Stomach (tissue), 4 donors: ENCODE results near the gene ADD1.

Source experiments
- POLR2A ChIP-seq, 4 donors: fragments of 450-650 bp; IDR thresholded peaks; one replicate each; pipeline ENCODE4 v1.6.1; 2016; ENCODE audit warnings: antibody characterized with exemption in 4 of 4, control low read depth in 2 of 4, mild to moderate bottlenecking in 1 of 4, moderate library complexity in 1 of 4
- TF ChIP-seq, protein P1 (sequence below), 7 experiments: fragments of 450-650 bp in 4 of 7; fragments of 200-600 bp in 3 of 7; sonication (generic) in 3 of 7; IDR thresholded peaks; one replicate each; pipeline ENCODE4 v1.5.1; 2016 to 2019; ENCODE audit warnings: antibody characterized with exemption in 7 of 7, control low read depth in 2 of 7, mild to moderate bottlenecking in 1 of 7

DNA sequence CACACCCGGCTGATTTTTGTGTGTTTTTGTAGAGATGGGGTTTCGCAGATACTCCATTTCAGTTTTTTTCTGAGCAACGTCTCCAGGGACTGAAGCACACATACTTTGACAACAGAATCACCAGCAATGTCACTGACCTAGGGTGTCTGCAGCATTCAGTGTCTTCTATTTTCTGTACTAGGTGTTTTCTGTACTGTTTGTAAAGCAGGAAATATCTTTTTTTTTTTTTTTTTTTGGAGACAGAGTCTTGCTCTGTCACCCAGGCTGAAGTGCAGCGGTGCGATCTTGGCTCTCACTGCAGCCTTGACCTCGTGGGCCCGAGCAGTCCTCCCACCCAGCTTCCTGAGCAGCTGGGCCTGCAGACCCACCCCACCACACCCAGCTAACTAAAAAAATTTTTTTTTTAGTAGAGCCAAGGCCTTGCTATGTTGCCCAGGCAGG, 8.9 kb downstream of the ADD1 start:
- TF ChIP-seq, protein P1, sequence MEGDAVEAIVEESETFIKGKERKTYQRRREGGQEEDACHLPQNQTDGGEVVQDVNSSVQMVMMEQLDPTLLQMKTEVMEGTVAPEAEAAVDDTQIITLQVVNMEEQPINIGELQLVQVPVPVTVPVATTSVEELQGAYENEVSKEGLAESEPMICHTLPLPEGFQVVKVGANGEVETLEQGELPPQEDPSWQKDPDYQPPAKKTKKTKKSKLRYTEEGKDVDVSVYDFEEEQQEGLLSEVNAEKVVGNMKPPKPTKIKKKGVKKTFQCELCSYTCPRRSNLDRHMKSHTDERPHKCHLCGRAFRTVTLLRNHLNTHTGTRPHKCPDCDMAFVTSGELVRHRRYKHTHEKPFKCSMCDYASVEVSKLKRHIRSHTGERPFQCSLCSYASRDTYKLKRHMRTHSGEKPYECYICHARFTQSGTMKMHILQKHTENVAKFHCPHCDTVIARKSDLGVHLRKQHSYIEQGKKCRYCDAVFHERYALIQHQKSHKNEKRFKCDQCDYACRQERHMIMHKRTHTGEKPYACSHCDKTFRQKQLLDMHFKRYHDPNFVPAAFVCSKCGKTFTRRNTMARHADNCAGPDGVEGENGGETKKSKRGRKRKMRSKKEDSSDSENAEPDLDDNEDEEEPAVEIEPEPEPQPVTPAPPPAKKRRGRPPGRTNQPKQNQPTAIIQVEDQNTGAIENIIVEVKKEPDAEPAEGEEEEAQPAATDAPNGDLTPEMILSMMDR (IDR thresholded peaks at IDR 0.05): no peak
- TF ChIP-seq POLR2A (IDR thresholded peaks at IDR 0.05): no peak
